Kidney (tissue), 14 donors: ENCODE data around the gene CBFA2T3. TPM values are rescaled to one million over a fixed set of nuclear protein-coding genes. Genes with fewer than 3 reads are reported as not detected.
A peak's percentile ranks its signal among the peaks of the same experiment; 100 is the strongest.
"Not testable (repeated sequence)": the region's sequence is repeated elsewhere in the genome, so short reads cannot be mapped to it uniquely, and the experiment has no call there.

ENCODE experiments used
- DNase-seq, 5 donors: peaks; one replicate each; pipeline ENCODE4 v3.0.0-alpha.2; 2013 to 2020
- FAIRE-seq: peaks from 2 replicates; lab custom pipeline; 2012; peaks lifted over from hg19 to GRCh38; lab: Jason Lieb, UNC
- H3K27ac ChIP-seq, 2 donors: one replicate each; pipeline ENCODE4 v1.7.0; 2013; ENCODE audit warnings: low read depth in 2 of 2, low read length in 2 of 2, inconsistent platforms in 1 of 2
- H3K27me3 ChIP-seq: one replicate; pipeline ENCODE4 v1.7.1; 2013; ENCODE audit warnings: low read length, inconsistent platforms; ENCODE audit not compliant: control insufficient read depth, insufficient read depth
- H3K36me3 ChIP-seq, 3 donors: one replicate each; pipeline versions ENCODE4 v1.7.0 to v1.7.1; 2013; ENCODE audit warnings: low read length in 3 of 3, control low read depth in 1 of 3, inconsistent platforms in 1 of 3; ENCODE audit not compliant: insufficient read depth in 3 of 3, control insufficient read depth in 2 of 3
- H3K4me1 ChIP-seq, 3 donors: one replicate each; pipeline versions ENCODE4 v1.7.0 to v1.7.1; 2013; ENCODE audit warnings: low read length in 3 of 3, inconsistent platforms in 1 of 3, low read depth in 1 of 3; ENCODE audit not compliant: control insufficient read depth in 2 of 3, insufficient read depth in 2 of 3
- H3K4me3 ChIP-seq, 3 donors: one replicate each; pipeline versions ENCODE4 v1.7.0 to v1.8.1; 2013; ENCODE audit warnings: low read length in 3 of 3, control low read depth in 1 of 3, inconsistent platforms in 1 of 3
- H3K9ac ChIP-seq, 3 donors: one replicate each; pipeline versions ENCODE4 v1.7.0 to v1.7.1; 2013; ENCODE audit warnings: low read length in 3 of 3, control low read depth in 1 of 3, inconsistent platforms in 1 of 3
- H3K9me3 ChIP-seq, 3 donors: one replicate each; pipeline versions ENCODE4 v1.7.0 to v1.7.1; 2013; ENCODE audit warnings: low read length in 3 of 3, control low read depth in 1 of 3, inconsistent platforms in 1 of 3; ENCODE audit not compliant: control insufficient read depth in 2 of 3, insufficient read depth in 1 of 3
- intact Hi-C: fragments of 100-400 bp; cut with DNase I; formaldehyde crosslinking; loops from one replicate; pipeline ENCODE4 v1.11.1; 2022
- polyA plus RNA-seq: library from polyadenylated mRNA; stranded (reverse); fragments of 350-450 nt; fragmentation: Illumina TruSeq; extraction: RNeasy Lipid Tissue Mini Kit (QIAGEN cat#74804); gene quantifications from one replicate; pipeline ENCODE4 v1.2.3, GENCODE V29; 2014; ENCODE audit warnings: low read depth, low replicate concordance; ENCODE audit not compliant: insufficient read depth
- total RNA-seq: library from RNA; stranded (reverse); fragmentation: NEBNext Ultra II Directional; extraction: Animal tissue kit (Norgen Biotek cat#: 25700); gene quantifications from one replicate; pipeline ENCODE4 v1.2.1, GENCODE V29; 2021
- TF ChIP-seq, protein P1 (sequence below): IDR thresholded peaks from 3 replicates; pipeline ENCODE4 v1.5.1; 2012; ENCODE audit warnings: mild to moderate bottlenecking, moderate library complexity, borderline replicate concordance; ENCODE audit not compliant: insufficient read depth; ENCODE audit errors: extremely low read depth
- donor health status: control.
- donor health status: control.
- donor health status: control.
- donor health status: control.
- donor health status: control.
- donor health status: DM: yes; HTN: yes; CAD: no.
- donor health status: Normal renal cell carcinoma (clear cell type).

The CBFA2T3 gene
- total and polyA plus RNA-seq, 2 donors from 2014 or later: 0.75 to 8.0 TPM

DNA sequence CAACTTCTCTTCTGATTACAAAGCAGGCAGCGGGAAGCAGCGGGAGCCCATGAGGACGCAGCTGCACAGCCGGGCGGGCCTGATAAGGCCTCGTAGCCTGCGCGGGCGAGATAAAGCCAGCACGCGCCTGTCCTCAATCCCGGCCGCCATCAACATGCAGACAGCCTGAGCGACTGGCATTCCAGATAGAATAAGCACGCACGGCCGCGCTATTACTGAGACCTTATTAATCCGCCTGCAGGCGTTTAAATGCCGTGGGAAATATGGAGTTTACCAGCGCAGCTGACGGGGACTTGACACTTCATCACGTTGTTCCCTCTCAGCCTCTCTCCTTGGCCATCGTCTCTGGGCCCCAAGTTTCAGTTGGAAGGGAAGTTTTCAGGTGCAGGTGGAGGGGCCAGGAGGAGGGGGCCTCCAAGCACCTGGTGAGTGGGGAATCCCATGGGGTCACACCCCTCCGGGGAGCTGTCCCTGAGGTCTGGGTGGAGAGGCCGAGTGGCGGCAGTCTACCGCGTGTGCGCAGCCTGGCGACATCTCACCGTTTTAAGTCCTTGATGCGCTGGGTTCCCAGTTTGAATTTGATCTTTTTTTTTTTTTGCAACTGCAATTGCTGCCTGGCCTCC, 27.3 kb upstream of the CBFA2T3 start:
- no peak for FAIRE-seq
- peak in 1 of 5 donors; percentile 73 for DNase-seq
- Histone ChIP-seq H3K4me3 (no peak overlapping the region), H3K27ac (no peak overlapping the region), H3K27me3 (peaks cover 3% of the 10 kb centered on the region), H3K9ac (no peak overlapping the region), H3K36me3 (no peaks in the 10 kb centered on the region), H3K4me1 (no peaks in the 10 kb centered on the region), H3K9me3 (peaks cover 0 to 3% (median 0%) of the 10 kb centered on the region in 3 donors)
- TF ChIP-seq, protein P1, sequence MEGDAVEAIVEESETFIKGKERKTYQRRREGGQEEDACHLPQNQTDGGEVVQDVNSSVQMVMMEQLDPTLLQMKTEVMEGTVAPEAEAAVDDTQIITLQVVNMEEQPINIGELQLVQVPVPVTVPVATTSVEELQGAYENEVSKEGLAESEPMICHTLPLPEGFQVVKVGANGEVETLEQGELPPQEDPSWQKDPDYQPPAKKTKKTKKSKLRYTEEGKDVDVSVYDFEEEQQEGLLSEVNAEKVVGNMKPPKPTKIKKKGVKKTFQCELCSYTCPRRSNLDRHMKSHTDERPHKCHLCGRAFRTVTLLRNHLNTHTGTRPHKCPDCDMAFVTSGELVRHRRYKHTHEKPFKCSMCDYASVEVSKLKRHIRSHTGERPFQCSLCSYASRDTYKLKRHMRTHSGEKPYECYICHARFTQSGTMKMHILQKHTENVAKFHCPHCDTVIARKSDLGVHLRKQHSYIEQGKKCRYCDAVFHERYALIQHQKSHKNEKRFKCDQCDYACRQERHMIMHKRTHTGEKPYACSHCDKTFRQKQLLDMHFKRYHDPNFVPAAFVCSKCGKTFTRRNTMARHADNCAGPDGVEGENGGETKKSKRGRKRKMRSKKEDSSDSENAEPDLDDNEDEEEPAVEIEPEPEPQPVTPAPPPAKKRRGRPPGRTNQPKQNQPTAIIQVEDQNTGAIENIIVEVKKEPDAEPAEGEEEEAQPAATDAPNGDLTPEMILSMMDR: no peak
- intact Hi-C loops: no loop called here

DNA sequence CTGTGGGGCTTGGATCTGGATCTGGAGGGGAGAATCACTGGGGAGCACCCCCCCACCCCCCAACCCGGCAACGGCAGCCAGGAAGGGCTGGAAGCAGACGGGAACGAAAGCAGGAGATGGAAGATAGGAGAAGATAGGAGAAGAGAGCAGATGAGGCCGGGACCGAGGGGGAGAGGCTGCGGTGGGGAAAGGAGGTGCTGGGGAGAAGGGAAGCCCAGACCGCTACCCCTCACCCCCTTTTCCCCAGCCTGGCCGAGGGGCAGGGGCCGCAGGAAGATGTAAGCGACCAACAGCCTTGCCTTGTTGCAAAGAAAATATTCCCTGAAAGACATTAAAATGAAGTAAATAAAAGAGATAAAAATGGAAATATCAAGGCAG, 26.8 kb upstream of the CBFA2T3 start:
- peaks cover 3% of the 10 kb centered on the region for H3K27me3 ChIP-seq
- H3K9me3 ChIP-seq: peaks cover 0 to 3% (median 0%) of the 10 kb centered on the region in 3 donors
- H3K4me3 ChIP-seq: no peak overlapping the region
- intact Hi-C loops: no loop called here
- no peaks in the 10 kb centered on the region for H3K4me1 ChIP-seq
- no peak overlapping the region for H3K9ac ChIP-seq
- H3K27ac ChIP-seq: no peak overlapping the region
- no peak for FAIRE-seq
- DNase-seq: peak in 1 of 5 donors; percentile 47
- H3K36me3 ChIP-seq: no peaks in the 10 kb centered on the region
- TF ChIP-seq, protein P1: no peak

DNA sequence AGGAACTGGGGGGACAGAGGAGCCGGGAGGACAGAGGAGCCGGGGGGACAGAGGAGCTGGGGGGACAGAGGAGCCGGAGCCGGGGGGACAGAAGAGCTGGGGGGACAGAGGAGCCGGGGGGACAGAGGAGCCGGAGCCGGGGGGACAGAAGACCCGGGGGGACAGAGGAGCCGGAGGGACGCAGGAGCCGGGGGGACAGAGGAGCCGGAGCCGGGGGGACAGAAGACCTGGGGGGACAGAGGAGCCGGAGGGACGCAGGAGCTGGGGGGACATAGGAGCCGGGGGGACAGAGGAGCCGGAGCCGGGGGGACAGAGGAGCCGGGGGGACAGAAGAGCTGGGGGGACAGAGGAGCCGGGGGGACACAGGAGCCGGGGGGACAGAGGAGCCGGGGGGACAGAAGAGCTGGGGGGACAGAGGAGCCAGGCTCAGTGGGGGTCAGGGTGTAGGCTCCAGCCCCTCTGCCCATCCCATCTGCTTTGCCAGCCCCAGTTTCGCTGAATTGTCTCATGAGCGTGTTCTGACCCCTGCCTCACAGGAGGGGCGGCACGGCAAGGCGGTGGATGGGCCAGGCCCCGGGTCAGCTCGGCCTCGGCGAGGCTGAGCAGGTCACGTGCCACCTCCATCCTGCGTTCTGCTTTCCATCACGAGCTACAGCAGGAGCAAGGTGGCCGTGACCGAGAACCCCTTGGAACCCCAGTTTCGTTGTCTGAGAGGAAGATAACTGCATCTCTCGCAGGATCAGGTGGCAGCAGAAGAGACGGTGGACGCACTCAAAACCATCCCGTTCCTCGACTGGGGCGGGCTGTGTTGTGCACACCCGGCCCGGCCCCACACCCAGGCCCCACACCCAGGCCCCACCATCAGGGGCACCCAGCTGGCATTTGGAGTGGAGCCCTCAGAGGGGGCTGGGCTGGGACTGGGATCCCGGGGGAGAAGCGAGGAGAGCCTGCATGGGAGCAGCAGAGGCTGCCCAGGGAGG, 26.1 kb upstream of the CBFA2T3 start:
- no peak for FAIRE-seq

DNA sequence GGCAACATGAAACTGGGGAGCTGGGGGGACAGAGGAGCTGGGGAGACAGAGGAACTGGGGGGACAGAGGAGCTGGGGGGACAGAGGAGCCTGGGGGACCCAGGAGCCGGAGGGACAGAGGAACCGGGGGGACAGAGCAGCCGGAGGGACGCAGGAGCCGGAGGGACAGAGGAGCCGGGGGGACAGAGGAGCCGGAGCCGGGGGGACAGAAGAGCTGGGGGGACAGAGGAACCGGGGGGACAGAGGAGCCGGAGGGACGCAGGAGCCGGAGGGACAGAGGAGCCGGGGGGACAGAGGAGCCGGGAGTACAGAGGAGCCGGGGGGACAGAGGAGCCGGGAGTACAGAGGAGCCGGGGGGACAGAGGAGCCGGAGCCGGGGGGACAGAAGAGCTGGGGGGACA, 25.1 kb upstream of the CBFA2T3 start:
- FAIRE-seq, H3K36me3 ChIP-seq, H3K9ac ChIP-seq, H3K4me3 ChIP-seq, H3K9me3 ChIP-seq, H3K27me3 ChIP-seq, H3K4me1 ChIP-seq, intact Hi-C loops, H3K27ac ChIP-seq, DNase-seq: not testable (repeated sequence)

More for the DNA sequence above, 26.1 kb upstream of the CBFA2T3 start:
- no peak overlapping the region for H3K27ac ChIP-seq
- peaks cover 0 to 3% (median 0%) of the 10 kb centered on the region in 3 donors for H3K9me3 ChIP-seq
- H3K36me3 ChIP-seq: no peaks in the 10 kb centered on the region
- peak in 1 of 5 donors; percentile 67 for DNase-seq
- no peaks in the 10 kb centered on the region for H3K4me1 ChIP-seq
- TF ChIP-seq, protein P1: no peak
- H3K27me3 ChIP-seq: peaks cover 3% of the 10 kb centered on the region
- intact Hi-C loops: no loop called here
- no peak overlapping the region for H3K4me3 ChIP-seq
- no peak overlapping the region for H3K9ac ChIP-seq
